ENCODE data around the gene BCR. TPM values are rescaled to one million over a fixed set of nuclear protein-coding genes. Genes with fewer than 3 reads are reported as not detected.

The BCR gene
- total and polyA plus RNA-seq, 9 donors = 7.1 to 44.6 (median 35.6) TPM

GRCh38 chr22:23237201-23237798 is 57.0 kb downstream of the BCR start:
- peak; percentile 58 to 81 (median 71) for DNase-seq
- Histone ChIP-seq H3K9me3 (no peaks in the 10 kb centered on the region), H3K27me3 (no peaks in the 10 kb centered on the region), H3K36me3 (no peaks in the 10 kb centered on the region), H3K4me3 (no peak overlapping the region), H3K4me1 (ENCODE audit: insufficient read depth) (peaks cover 9% of the 10 kb centered on the region), H3K27ac (peak overlapping the region in 1 of 2 donors; percentile 24)
- WGBS, 3 donors = 5 to 10% (median 7%) methylated on average over 16 of the region's 16 CpGs
- no peak for TF ChIP-seq CTCF (IDR thresholded peaks at IDR 0.05)
- TF ChIP-seq POLR2A (IDR thresholded peaks at IDR 0.05) = no peak
- TF ChIP-seq EP300 (IDR thresholded peaks at IDR 0.05) = no peak
- intact Hi-C loops (cut with DNase I) = no loop called here

DNA sequence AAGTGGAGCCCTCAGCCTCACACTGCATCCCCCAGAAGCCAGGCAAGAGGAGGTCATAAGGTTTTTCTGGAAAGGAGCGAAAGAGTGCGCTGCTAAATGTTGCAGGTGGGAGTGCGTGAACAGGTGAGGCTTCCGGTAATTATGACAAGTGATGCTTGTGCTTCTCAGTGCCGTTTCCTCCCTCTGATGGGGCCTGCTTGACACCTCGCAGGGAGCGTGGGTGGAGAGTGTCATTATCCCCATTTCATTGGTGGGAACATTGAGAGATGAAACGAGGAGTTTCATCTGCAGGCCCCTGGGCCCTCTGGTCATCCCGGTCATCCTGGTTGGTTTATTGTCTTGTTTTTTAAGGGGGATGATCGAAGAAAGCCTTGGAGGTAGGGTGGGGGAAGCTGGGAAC is 57.5 kb downstream of the BCR start:
- peaks cover 10% of the 10 kb centered on the region for H3K4me1 ChIP-seq (ENCODE audit: insufficient read depth)
- no peaks in the 10 kb centered on the region for H3K27me3 ChIP-seq
- TF ChIP-seq POLR2A (IDR thresholded peaks at IDR 0.05) = no peak
- no peak for TF ChIP-seq EP300 (IDR thresholded peaks at IDR 0.05)
- no peak for TF ChIP-seq CTCF (IDR thresholded peaks at IDR 0.05)
- intact Hi-C loops (cut with DNase I) = no loop called here
- no peak for DNase-seq
- peak overlapping the region in 1 of 2 donors; percentile 24 for H3K27ac ChIP-seq
- H3K4me3 ChIP-seq = no peak overlapping the region
- H3K36me3 ChIP-seq = no peaks in the 10 kb centered on the region
- 77 to 90% (median 81%) methylated on average over 10 of the region's 10 CpGs for WGBS, 3 donors
- no peaks in the 10 kb centered on the region for H3K9me3 ChIP-seq

- DNase-seq = no peak
- Histone ChIP-seq H3K4me3 (no peak overlapping the region), H3K9me3 (no peaks in the 10 kb centered on the region), H3K27ac (no peak overlapping the region), H3K36me3 (no peaks in the 10 kb centered on the region), H3K27me3 (no peaks in the 10 kb centered on the region), H3K4me1 (ENCODE audit: insufficient read depth) (peaks cover 10% of the 10 kb centered on the region)
- TF ChIP-seq CTCF (IDR thresholded peaks at IDR 0.05) (no peak), POLR2A (IDR thresholded peaks at IDR 0.05) (no peak), EP300 (IDR thresholded peaks at IDR 0.05) (no peak)
- intact Hi-C loops (cut with DNase I) = no loop called here
- WGBS, 3 donors = 91 to 93% (median 91%) methylated on average over 9 of the region's 9 CpGs
Observed at GRCh38 chr22:23238707-23239106, 58.4 kb downstream of the BCR start.

DNA sequence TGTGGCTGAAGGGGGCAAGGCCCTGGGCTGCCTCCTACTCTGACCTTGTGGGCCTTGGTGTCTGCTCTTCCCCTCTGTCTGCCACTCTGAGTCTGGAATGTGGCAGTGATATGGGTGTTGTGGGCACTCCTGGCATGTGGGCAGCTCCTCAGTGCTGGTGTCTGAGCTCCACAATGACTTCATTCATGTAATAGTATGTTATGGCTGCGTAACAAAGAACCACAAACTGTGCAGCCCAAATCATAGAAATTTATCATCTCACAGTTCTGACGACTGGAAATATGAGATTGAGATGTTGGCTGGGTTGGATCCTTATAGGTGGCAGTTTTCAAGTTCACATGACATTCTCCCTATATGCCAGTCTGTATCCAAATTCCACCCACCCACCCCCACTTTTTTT is 59.1 kb downstream of the BCR start:
- no peaks in the 10 kb centered on the region for H3K27me3 ChIP-seq
- no peak for DNase-seq
- peaks cover 10% of the 10 kb centered on the region for H3K4me1 ChIP-seq (ENCODE audit: insufficient read depth)
- H3K9me3 ChIP-seq = no peaks in the 10 kb centered on the region
- 95 to 100% (median 97%) methylated on average over 2 of the region's 2 CpGs for WGBS, 3 donors
- TF ChIP-seq POLR2A (IDR thresholded peaks at IDR 0.05) (no peak), EP300 (IDR thresholded peaks at IDR 0.05) (no peak), CTCF (IDR thresholded peaks at IDR 0.05) (no peak)
- H3K36me3 ChIP-seq = no peaks in the 10 kb centered on the region
- intact Hi-C loops (cut with DNase I) = no loop called here
- H3K27ac ChIP-seq = no peak overlapping the region
- no peak overlapping the region for H3K4me3 ChIP-seq
